ENCODE measurements around the gene ZFY.

Gene ZFY

DNA sequence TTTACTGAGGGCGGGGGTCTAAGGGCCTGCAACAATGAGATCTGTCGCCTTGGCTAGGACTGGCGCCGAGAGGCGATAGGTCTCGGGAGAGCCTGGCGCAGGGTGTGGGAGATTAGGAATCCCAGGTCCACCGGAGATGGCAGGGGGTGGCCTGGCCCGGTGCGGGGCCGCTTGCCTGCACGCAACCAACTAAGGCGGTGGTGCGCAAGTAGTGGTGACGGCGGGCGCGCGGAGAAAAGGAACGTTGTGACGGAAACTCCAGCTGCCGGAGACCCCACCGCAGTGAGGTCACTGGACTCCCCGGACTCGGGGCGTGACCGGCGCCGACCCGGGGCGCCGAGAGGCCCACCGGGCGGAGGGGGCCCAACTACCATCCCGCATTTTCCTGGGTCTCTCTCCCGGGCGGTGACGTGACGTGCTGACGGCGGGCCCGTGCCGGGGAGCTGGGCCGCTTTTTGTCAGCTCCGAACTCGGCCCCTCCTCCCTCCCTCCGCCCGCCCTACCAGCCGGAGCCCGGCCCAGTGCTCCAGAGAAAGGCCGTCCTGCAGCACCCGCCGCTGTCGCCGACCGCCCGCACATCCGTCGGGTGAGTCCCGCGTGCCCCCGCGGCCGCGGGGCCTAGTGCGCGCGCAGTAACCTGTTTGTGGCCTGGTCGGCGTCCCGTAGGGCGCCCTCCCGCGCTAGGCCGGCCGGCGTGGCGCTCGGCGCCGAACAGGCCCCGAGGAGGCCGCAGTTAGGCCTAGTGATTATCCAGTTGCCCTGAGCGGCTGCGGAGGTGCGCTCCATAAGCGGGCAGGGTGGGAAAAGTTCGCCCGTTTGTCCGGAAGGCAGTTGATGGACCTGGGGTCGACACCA lies at the start of gene ZFY:
Gene ZFY (plus strand): TSS at position 521 of the 855 bp plus-strand sequence. CDS start 18,556 bp downstream, outside the sequence.
- peak; percentile 87 for DNase-seq

DNA sequence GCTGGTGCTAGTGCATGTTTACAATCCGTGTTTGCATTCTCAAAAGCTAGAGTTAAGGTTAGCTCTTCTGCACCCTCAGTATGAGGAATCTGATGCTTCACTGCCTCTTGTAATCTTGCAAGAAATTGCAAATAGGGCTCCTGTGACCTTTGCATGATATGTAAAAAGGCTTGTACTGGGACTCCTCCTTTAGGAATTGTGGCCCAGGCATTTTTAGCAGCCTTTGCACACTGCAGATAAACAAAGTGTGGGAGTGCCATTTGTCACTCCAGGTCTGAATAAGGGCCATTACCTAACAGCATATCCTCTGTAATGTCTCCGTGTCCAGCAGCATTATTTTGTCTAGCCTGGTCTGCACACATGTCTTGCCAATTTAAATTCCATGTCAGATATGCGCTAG lies 49.3 kb upstream of the ZFY start:
- no peak for DNase-seq

DNA sequence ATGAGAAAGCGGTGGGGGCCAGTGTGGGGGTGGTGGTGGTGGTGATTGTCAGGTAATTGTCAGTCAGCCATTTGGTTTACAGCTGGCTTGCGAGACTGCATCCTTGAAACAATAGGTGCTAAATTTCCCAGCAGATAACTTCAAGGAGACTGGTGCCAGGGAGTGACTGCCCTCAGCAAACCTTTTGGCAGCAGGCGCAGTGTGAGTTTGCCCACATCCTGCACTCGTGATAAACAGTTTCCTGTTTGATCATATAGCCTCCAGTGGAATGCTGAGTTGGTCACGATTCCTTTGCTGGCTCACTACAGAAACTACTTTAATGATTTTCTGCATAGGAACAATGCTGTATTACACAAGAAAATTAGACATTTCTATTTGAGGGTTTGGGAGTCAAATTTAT lies 47.8 kb upstream of the ZFY start:
- DNase-seq, result peak; percentile 67

DNA sequence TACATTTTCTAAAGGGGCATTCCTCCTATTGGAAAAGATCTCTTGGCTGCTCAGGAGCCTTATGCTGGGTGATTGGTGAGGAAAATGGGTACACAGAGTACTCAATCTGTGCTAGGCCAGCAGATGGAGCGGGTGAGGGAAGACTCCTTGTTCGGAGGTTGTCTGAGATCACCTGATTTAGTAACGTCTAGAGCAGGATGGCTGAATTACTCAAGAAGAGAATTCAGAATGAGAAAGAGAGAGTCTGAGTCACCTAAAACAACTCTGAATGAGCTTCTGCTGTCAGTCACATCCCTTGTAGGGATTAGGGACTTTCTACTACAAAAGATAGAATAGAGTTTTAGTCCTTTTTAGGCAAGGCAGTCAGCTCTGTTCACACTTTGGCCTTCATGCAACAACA lies 47.2 kb upstream of the ZFY start:
- DNase-seq, result peak; percentile 60

DNA sequence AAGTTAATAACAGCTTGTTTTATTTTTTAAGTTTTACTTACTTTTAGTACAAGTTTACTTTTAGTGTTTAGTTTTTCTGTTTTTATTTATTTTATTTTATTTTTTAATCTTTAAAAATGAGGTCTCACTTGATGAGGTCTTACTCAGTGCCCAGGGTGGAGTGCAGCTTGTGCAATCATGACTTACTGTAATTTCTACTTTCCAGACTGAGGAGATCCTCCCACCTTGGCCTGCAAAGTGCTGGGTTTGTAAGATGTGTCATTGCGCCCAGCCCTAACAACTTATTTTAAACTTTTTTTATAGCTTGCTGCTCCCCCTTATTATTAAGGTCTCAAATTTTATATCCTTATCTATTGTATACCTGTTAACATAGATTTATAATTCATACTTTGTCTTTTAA lies 41.7 kb upstream of the ZFY start:
- DNase-seq, result no peak

DNA sequence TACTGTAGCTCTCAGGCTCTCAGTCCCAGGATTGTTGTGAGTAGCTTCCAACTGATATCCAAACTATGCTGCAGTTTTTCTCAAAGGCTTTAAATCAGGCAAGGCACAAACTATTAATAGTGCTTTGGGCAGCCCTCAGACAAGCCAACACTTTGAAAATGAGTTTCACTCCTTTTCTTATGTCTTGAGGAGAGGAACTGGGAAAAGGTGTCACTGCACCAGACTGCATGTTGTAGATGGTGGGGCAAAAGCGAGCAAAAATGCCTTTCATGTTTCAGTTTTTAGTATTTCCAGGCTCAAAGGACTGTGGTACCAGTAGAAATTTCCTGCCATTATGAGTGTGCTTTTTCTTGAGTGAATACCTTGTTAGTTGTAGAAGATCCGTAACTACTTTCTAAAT lies 39.1 kb upstream of the ZFY start:
- no peak for DNase-seq

DNA sequence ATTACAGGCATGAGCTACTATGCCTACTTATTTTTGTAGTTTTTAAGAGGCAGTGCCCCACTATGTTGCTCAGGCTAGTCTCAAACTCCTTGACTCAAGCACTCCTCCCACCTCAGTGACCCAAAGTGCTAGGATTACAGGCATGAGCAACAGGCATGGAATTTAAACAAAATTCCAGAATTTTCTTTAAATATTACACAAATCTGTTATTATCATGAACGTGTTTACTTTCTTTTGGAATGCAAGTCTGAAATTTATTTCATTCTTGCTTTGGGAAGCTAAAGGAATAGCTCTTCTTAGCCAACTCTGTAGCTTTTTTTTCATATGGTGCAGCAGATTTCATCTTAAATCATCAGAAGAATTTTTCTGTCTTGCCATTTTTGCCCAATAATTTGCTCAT lies 27.8 kb upstream of the ZFY start:
- no peak for DNase-seq

DNA sequence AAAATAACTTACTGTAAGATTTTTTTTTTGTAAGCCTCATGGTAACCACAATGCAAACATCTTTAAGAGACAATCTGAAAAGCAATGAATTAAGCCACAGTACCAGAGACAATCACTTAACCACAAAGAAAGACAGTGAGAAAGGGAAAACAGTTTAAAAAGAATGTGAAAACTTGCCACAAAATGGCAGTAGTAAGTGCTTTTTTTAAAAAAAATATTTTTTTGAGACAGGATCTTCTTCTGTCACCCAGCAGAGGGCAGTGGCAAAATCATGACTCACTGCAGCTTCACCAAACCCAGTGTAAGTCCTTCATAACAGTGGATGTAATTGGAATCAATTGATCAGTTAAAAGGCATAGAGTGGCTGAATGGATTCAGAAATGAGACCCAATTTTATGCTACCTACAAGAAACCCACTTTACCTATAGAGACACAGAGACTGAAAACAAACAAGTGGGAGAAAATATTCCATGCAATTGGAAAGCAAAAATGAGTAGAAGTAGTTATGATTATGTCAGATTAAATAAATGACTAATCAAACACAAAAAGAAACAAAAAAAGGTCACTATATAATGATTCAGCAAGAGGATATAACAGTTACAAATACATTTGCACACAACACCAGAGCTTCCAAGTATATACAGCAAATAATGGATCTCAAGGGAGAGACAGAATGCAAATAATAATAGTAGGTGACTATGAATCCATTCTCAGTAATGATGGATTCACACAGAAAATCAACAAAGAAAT lies 21.9 kb upstream of the ZFY start:
- DNase-seq, result peak; percentile 71

DNA sequence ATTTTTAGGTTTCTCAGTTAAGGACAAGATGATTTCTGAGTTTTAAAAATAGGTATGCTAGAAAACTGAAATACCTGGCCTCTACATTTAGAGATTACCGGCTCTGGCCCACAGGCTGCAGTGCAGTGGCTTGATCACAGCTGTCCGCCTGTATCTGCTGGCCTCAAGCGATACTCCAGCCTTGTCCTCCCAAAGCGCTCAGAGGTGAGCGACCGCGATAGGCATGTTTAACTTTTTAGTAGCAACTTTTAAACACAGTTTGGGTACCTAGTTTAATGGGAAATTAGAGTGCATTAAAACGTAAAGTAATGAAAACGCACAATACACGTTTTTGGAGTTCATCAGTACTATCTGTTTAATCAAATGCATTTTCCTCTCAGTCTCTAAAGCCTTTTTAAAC lies 1.1 kb upstream of the ZFY start:
- DNase-seq, result no peak

DNA sequence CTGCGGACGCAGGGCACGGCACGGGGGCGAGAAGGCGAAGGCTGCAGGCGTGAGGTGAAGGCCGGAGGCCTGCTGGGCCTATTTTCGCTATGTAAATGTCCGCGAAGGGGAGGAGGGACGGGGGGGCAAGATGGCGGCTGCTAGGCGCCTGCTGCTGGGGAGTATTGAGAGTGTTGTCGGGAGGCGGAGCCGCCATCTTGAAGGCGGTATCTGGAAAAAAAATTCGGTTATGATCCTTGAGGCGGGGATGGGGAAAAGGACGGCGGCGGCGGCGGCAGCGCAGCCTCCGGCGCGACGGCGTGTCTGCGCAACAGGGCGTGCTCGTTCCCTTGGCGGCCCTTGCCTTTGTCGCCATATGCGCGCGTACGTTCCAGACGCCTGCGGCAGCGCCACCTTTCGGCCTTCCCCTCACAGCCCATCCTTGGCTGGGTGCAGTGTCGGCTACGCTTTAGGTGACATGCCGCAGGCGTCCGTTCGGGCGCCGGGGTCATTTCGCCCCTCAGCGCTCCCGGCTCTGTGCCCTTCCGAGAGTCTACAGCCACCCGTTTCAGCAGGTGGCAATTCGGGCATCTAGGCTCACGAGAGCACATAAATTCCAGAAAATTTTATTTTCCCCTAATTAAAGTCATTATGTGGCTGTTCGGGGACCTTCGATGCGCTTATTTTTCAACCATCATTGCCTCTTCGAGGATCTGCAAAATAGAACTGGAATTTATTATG lies 695 bp downstream of the ZFY start:
- peak; percentile 95 for DNase-seq

DNA sequence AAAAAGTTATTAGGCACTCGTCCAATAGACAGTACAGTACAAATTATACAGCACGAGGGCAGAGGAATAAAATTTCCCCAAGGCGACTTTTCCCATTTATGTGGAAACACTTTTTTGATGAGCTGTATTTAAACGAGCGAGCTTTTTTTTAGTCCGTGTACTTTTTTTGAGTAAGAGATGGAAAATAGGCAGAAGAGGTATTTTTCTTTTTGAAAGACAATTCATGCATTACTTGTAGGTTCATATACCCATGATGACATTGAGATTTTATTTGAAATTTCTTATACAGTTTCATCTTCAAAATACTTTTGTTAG lies 1.2 kb downstream of the ZFY start:
- DNase-seq, result no peak

DNA sequence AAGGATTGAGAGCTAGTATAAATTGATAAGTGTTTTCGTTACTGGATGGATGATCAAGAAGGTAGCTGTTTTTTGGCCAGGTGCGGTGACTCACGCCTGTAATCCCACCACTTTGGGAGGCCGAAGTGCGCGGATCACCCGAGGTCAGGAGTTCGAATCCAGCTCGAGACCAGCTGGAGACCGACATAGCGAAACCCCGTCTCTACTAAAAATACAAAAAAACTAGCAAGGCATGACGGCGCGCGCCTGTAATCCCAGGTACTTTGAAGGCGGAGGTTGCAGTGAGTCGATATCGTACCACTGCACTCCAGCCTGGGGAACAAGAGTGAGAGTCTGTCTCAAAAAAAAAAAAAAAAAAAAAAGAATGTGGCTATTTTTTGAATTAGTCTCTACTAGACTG lies 2.0 kb downstream of the ZFY start:
- DNase-seq, result peak; percentile 63

DNA sequence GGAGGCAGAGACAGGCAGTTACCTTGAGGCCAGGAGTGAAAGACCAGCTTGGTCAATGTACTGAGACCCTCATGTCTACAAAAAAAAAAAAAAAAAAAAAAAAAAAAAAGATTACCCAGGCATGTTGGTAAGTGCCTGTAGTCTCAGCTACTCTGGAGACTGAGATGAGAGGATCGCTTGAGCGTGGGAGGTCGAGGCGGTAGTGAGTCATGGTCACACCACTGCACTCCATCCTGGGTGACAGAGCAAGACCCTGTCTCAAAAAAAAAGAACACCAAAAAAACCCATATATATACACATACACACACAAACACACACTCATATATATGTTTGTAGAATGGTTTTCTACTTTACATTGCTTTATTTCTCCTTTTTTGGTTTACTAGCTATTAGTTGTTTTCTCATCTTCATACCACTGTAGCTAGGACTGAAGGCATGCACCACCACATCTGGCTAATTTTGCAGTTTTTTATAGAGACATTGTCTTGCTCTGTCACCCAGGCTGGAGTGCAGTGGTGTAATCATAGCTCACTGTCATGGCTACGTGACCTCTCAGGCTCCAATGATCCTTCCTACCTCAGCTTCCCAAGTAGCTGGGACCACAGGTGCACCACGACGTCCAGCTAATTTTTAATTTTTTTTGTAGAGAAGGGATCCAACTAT lies 14.5 kb downstream of the ZFY start:
- DNase-seq, result peak; percentile 72

DNA sequence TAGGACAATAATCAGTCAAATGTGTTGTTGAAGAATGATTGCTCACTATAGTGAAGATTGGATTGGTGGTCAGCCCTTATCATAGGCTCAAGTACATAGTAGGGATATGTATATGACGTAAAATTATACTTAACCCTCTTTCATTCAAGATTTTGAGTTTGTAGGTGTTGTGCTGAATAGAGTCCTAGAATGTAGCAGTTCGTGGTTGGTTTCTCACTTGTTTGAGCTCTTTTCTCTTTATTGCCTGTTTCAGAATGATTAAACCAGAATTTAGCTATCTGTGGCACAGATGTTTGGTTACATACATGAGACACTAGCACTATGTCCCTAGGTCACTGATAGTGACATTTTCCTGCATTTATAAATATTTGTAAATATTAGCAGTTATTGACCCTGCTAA lies 15.5 kb downstream of the ZFY start:
- DNase-seq, result no peak

DNA sequence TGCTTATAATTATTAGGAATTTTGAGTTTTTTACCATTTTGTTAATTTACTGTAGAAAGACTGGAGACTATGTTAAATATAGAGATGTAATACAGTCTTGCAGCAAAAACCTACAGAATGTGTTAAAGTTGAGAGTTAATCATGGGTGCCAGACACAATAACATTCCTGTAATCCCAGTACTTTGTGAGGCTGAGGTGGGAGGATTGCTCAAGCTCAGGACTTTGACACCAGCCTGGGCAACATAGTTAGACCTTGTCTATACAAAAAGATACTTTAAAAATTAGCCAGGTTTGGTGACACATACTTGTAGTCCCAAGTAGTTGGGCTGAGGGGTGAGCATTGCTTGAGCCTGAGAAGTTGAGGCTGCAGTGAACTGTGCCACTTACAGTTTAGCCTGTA lies 17.7 kb downstream of the ZFY start:
- DNase-seq, result no peak

DNA sequence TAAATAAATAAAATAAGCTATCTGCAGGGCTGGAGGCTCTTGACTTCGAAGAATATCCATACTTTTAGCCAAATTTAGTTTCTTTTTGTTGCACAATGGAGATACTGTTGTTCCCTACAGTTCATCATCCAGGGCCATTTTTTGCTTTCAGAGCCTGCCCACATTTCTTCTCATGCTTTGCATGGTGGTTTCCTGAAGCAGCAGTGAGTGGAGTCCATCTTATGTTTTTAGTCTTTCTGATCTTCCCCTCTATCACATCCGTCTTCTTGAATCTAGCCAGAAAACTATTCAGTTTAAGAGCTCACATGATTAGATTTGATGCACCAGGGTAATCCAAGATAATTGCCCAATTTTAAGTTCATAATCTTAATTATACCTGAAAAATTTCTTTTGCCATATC lies 19.6 kb downstream of the ZFY start:
- DNase-seq, result no peak

DNA sequence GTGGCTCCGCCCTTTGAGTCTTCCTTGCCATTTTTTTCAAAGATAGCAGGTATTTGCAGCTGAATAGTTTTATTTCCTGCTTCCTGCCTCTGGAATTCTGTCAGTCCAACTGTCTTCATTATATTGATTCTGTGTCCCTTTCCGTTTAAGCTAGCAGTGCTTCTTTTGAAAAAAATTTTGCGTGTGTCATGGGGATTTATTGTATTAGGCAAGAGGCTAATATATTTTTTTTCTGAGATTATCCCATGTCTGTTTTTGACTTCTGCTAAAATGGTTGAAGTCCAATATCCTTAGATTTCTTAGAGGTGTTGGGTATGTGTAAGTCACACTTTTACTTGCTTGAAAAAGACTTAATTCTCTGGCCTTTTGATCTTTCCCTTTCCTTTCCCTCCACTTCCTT lies 20.4 kb downstream of the ZFY start:
- DNase-seq, result no peak

DNA sequence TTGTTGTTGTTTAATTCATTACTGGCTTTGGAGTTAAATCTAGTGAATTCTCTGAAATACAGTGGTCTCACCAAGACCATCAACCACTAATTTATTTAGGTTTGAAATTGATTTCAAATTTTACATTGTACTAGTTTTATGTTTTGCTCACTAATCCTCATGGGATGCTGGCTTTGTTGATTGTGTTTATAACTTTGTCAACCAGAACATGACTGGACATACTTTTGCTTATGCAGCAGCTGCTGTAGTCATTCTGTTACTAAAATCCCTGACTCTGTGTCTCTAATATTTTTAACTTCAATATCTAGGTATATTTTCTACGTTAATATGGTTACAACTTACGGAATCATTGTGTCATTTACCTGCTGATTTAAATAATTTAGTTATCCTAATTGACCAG lies 26.9 kb downstream of the ZFY start:
- DNase-seq, result no peak

DNA sequence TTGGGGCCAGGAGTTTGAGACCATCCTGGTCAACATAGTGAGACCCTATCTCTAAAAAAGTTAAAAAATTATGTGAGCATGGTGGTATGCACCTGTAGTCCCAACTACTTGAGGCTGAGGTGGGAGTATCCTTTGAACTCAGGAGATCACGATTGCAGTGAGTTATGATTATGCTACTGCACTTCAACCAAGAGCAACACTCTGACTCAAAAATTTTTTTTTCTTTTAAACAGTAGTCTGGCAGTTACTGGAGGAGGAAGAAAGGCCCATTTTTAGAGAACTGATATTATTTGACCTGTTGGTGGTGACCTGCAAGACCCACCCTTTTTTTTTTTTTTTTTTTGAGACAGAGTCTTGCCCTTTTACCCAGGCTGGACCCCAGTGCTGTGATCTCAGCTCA lies 29.6 kb downstream of the ZFY start:
- no peak for DNase-seq

DNA sequence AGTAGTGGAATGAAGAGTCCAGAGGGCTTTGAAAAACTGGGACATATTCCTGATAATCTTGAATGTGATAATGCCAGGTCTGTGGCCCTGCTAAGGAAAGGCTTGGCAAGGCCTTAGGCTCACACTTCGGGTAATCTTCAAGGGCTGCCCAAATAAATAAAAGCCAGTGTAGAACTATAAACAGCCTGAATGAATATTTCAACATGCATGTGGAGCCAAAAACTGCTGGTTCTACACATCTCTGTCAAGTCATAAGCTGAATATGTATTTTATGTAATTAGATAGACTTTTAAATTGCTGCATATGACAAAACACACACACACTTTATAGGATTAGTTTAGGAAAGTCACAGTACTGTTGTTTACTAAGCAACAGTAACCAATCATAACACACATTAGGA lies 30.4 kb downstream of the ZFY start:
- DNase-seq, result no peak

DNA sequence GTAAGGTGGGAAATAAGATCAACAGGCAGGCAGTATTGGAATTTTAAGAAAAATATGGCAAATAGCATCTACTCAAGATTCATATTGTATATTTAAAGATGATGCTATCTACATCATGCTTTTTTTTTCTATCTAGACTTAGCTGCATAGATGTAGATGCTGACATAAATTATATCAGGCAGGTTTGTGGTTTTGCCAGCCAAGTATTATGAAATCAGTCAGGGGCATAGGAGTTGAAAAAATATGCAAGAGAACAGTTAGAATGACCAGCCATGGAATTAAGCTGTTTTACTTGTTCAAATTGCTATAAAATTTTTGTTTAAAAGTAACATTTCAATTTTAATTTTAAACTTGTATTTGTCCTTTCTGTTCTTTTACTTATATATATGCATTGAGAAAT lies 34.4 kb downstream of the ZFY start:
- no peak for DNase-seq

DNA sequence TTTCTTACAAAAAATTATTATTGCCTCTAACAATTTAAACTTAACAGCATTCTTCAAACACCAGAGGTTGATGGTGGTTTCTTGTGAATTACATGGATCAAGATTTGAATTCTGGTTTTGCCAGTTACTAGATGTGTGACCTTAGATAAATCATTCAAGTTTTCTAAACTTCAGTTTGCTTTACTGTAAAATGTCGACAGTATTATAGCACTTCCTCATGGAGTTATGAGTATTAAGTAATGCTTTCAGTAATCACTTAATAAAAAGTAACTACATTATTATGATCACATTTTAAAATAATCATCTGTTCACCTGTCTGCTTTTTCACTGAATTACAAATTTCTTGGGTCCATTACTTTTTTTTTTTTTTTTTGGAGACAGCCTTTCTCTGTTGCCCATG lies 37.5 kb downstream of the ZFY start:
- no peak for DNase-seq

DNA sequence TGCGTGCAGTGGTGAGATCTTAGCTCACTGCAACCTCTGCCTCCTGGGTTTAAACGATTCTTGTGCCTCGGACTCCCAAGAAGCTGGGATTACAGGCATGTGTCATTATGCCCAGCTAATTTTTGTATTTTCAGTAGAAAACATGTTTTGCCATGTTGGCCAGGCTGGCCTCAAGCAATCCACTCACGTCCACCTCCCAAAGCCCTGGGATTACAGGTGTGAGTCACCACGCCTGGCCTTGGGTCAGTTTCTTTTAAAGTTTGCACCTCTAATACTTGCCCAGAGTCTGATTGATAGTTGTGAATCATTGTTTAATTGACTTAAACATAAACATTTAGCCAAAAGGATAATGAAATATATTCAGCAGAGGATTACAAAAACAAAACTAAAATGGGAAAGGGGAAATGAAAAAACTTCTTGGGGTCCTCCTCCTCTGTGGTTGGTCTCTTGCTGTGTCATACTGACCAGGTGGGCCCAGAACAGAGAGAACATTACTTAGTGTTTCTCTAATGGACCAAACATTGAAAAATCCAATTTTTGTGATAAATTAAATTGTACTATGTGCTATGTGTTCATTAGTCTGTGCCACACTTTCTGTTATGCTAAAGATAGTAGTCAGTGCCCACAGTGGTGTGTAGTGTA lies 38.0 kb downstream of the ZFY start:
- no peak for DNase-seq
